NCI-H510A treated with DMSO at 0.1 percent for 48 hours (cell line): ENCODE results near the gene CCDC116.
"Not testable (repeated sequence)": the region's sequence is repeated elsewhere in the genome, so short reads cannot be mapped to it uniquely, and the experiment has no call there.

Experiments
- DNase-seq: peaks from one replicate; lab custom pipeline; 2025; lab: John Stamatoyannopoulos, UW

CCDC116 gene

DNA sequence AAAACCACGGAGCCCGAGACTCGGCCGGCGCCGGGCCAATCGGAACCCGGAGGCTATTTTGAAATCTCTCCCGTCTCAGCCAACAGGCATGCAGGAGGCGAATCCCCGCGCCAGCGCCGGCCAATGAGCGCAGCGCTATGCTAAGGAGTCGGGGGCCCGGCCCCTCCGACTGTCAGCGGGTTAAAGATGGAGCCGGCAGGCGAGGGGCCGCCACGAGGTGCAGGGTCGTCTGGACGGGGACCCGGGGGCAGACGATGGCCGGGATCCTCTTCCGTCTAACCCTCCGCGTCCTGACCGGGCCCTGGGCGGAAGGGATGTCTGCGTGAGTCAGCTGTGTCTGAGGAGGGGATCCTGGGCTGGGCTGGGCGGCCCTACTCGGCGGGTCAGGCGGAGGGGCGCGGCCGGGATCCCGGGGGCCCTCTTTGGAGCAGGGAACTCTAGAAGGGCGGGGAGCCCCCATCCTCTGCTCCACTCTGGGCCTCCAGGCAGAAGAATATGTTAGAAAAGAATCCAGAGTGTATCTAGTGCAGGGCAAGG, 19.5 kb downstream of the CCDC116 start:
- peak; percentile 72 for DNase-seq

DNA sequence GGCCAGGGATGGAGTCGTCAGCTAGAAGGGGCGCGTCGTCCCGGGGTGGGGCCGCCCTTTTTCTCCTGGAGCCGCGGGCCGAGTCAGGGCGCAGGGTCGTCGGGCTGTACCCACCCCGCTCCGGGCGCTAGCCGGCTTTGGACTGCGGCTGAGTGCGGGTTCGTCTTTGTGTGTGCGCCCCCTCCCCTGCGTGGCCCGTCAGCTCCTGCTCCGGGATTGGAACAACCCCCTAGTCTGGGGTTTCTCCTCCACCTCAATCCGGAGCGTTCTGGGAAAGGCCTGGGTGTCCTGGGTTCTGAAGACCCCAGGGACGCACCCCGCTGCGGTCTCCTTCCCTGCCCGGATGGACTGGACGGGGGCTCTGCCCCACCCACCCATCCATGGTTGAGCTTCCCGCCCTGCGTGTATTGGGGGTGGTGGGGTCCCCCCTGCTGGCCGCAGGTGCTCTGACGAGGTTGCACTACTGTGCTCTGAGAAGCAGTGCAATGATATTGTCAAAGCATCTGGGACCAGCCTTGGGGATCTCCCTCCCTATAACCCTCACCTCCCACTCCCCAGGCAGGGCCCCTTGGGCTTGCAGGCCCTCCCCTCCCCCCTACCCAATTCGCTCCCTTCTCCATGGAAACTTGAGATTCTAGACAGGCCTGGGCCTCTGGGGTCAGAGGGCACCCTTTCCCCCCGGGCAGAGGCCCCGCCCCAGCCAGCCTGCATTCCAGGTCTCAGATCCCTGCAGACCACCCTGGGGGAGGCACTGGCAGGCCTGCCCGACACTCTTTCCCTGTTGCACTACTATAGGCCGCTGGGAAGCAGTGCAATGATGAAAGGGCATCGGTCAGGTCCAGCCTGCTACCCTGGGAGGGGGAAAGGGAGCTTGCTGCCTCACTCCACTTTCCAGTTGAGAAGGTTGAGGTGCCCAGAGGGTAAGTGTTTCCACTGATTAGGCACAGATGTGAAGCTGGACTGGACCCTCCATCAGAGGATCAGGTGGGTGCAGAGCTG, 20.3 kb downstream of the CCDC116 start:
- DNase-seq: no peak

DNA sequence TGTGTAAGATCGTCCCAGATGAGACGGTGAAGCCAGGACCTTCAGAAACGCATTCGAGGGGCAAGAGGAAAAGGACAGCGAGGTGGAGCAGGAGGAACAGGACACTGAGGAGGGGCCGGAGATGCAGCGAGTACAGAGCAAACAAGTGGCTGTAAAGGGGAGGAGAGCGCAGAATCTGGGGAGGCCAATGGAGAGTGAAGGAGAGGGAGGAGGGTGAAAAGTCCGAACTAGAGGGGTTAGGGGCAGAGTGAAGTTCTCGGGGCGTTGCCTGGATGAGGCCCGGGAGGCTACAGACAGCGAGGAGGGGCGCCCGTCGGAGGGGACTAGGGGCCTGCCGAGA, 24.4 kb downstream of the CCDC116 start:
- no peak for DNase-seq

DNA sequence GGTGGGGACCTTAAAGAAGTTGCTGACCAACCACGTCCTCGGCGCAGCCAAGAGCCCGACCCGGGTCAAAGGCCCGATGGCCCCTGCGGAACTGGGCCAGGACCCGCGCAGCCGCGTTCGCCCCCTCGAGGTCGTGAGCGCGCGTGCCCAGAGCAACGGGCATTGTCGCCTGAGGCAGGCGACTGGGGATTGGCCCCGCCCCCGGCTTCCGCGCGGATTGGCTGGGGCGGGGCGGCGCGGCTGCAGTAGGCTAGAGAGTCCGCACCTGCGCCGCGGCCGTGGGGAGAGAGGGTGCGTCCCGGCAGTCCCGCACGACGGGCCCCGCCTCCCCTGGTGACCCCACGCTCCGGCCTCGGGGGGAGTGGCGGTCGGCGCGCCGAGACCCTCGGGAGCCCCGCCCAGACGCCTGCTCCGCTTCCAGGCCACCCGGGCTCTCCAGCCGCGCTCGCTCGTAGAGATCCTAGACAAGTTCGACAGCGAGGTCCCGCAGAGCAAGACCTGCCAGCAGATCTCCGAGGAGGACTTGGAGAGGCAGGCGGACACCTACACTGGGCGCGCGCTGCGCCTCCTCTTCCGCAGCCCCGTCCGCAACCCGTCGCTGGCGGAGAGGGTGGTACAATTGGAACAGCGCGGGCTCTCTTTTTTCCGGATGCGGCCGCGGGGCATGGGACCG, 24.9 kb downstream of the CCDC116 start:
- DNase-seq: peak; percentile 75

DNA sequence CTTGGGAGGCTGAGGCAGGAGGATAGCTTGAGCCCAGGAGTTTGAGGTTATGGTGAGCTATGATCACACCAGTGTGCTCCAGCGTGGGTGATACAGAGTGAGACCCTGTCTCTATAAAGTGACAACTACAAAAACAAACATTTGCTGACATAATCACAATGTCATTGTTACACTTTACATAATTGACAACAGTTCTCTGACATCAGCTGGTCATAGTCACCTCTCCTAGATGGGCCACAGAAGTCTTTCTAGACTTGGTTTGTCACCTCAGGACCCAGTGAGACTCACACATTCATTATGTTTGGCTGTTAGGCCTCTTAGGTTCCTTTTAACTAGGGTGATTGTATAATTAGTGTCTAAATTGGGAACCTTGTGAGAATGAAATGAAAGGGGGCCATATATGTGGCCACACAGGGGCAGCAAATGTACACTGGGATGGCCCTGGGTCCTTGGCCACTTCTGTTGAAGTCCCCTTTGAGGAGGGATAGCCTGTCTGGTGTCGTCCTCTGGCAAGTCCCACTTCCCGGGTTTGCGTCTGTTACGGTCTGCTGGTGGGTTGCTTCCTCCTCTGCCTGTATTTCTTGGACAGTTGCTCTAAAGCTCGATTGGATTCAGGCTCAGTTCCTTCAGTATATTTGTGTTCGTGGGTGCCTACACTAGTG, 27.4 kb downstream of the CCDC116 start:
- DNase-seq: no peak

DNA sequence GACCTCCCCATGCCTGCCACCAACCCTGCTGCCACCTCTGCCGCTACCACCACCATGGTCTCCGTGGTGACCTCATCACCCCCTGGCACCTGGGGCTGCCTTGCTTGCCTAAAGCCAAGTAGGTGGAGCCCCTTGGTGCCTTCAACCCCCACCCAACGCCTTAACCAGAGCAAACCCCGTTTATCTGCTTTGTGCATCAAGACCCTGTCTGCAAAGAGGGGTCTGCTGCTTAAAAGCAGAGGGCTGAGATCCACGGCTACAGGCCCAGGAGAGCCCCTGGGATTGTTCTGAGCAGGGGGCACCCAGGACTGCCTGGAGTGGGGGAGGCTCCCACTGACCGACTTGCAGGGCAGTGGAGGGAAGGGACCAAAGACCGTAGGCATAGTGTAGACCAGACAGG, 28.3 kb downstream of the CCDC116 start:
- DNase-seq: no peak

DNA sequence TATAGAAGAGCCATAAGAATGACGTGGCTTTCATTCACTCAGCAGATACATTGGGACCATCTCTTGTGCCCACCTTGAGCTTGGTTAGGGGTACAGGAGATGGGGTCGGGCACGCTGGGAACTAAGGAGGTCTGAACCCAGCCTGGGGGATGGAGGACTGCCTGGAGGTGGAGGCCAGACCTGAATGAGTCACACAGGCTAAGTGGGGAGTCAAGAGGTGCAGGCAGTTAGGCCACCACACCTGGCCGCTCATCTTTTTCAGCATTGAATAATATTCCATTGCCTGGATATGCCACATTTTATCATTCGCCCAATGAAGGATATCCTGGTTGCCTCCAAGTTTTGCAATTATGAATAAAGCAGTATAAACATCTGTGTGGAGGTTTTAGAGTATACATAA, 29.4 kb downstream of the CCDC116 start:
- DNase-seq: no peak

DNA sequence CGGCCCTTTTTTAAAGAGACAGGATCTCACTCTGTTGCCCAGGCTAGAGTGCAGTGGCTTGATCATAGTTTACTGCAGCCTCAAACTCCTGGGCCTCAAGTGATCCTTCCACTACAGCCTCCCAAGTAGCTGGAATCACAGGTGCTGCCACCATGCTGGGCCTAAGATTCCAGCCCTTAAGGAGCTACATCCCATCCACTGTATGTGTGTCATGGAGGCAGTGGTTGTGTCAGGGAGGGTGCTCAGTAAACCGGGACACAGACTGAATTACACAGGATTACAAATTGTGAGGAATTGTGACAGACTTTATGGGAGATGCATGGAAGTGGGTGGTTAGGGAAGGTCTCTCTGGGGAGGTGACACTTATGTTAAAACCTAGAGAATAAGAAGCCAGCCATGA, 31.2 kb downstream of the CCDC116 start:
- DNase-seq: no peak

DNA sequence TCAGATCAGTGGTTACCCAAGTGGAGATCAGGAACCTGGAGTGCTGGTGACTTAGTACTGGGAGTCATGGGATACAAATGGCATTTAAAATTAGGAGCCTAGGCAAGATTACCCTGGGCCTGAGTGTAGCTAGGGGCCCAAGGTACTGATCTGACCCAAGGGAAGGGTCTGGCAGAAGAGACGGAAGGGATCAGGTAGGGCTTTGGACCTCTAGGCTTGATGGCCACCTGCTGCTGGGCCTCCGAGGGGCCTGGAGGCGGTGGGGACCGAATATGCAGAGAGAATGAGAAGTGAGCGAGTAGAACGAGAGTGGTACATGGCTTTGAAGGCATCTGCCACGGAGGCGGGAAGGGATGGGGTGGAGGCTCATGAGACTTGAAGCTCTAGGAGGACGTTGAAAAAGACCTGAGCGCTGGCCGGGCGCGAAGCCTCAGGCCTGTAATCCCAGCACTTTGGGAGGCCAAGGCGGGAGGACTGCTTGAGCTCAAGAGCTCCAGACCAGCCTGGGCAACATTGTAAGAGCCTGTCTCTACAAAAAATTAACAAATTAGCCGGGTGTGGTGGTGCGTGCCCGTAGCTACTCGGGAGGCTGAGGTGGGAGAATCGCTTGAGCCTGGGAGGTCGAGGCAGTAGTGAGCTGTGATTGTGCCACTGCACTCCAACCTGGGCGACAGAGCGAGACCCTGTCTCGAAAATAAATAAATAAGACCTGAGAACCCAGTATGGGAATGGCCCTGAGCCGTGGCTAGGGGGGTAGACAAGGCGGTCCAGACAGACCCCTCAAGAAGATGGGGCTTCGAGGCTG, 32.7 kb downstream of the CCDC116 start:
- no peak for DNase-seq

DNA sequence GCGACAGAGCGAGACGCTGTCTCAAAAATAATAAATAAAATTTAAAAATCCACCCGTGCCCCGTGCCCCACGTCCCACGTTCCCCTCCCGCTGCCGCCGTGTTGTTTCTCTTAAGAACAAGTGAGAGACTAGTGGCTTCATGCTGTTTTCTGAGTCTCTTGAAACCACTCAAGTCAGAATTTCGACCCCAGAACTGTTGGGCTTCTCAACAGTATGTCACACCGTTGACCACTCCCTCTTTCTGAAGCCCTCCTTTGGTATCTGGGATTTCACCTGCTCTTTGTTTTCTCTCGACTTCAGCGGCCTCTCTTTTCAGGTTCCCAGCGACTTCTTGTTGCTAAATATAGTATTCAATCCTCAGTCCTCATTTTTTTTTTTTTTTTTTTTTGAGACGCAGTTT, 34.2 kb downstream of the CCDC116 start:
- DNase-seq: peak; percentile 8

DNA sequence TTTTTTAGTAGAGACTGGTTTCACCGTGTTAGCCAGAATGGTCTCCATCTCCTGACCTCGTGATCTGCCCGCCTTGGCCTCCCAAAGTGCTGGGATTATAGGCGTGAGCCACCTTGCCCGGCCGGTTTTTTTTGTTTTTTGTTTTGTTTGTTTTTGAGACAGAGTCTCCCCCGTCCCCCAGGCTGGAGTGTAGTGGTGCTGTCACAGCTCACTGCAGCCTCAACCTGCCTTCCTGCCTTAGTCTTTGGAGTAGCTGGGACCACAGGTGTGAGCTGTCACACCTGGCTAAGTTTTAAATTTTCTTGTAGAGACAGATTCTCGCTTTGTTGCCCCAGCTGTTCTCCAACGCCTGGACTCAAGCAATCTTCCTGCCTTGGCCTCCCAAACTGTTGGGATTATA, 36.5 kb downstream of the CCDC116 start:
- DNase-seq: peak; percentile 59

DNA sequence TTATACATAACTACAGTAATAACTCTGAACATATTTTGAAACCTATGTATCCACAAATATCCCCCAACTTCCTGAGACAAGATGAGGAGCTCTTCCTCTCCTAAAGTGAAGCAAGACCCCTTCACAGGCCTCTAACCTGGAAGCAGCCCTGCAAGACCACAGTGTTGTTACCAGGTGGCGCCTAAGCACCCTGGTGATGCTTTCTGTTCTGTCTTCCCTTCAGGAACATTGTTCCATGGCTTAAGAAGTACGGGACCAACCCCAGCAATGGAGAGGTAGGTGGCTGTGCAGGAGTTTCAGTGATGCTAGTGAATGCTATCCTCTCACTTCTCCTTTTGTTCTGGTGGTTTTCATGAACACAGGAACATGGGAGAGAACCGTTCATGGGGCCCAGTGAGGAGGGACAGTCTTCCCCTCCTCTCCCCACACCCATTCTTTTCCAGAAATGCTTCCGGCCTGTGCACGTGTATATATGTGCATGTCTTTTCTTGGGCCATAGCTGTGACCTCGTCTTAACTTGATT, 39.6 kb downstream of the CCDC116 start:
- no peak for DNase-seq

DNA sequence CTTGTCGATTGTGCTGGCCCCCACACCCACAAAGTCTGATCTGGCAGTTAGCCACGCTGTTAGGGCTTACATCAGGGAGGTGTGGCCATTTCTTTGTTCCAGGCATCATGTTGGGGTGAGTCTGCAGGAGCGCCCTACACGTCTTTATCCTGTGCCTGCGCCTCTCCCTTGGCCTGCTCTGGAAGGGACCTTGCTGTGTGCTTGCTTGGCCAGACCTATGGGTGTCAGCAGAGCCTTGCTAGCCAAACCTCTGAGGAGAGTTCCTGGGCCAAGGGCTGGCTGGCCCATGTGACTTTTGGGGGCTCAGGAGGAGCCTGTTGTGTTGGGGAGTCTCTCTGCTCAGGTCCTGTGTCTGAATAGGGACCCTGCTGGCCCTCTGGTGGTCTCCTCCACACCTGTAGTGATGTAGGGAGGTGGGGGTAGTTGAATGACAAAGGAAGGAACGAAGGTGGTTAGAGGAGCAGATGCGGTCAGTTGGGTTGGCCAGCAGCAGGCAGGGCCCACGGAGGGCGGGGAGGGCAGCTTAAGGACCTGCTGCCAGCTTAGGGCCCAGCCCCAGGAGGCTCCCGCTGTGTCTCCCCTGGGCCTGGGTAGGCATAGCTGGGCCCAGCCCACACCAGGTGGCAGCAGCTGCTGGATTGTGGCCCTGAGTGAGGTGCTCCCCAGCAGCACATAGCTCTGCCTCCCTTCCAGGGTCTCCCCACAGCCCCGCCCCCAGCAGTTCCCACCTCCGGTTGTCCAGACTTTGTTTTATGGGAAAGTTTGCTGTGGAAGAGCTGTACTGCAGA, 41.2 kb downstream of the CCDC116 start:
- no peak for DNase-seq

DNA sequence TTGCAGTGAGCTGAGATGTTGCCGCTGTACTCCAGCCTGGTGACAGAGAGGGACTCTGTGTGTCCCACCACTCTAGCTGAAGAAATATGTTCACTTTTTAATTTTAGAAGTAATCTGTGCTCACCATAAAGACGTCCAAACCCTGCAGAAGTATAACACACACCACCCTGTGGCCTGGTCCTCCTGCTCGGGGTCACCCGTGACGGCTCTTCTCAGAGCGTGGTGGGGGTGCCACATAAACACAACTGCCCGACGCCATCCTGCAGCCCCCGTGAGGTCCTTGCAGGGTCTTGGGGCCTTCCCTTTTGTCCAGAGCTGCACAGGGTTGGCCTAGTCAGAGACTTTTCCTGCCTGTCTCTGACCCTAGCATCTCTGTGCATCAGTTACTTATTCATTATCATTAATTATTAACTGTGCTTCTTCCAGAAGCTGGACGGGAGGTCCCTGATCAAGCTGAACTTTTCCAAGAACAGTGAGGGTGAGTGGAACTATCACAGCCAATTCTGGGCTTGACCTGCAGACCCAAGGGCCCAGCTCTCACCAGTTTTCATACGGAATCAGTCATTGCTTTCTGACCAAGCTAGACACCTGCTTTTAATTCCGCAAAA, 42.2 kb downstream of the CCDC116 start:
- DNase-seq: no peak

DNA sequence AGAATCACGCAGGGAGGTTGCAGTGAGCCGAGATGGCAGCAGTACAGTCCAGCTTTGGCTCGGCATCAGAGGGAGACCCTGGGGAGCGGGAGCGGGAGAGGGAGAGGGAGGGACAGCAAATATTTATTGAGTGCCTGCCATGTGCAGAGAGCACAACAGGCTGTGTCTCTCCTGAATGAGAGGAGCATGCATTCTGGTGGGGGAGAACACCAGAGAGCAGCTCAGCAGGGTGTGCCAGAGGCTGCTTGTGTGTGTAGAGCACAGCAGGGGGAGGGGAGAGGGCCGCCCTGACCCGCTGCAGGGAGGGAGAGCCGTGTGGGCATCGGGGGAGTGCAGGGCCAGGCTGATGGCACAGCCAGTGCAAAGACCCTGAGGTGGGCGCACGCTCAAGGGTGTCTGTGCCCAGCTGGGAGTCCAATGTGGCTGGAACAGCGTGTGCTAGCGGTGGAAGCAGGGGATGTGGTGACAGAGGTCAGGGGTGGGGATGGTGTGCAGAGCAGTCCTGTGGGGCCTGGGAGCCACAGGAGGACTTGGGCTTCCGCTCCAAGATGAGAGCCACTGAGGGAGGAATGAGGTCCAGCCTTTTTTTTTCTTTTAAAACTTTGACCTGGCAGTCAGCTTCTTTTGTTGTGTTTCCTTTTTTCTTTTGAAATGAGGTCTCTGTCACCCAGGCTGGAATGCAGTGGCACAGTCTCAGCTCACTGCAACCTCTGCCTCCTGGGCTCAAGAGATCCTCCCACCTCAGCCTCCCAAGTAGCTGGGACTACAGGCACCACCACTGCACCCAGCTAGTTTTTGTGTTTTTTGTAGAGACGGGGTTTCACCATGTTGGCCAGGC, 45.3 kb downstream of the CCDC116 start:
- peak; percentile 43 for DNase-seq

DNA sequence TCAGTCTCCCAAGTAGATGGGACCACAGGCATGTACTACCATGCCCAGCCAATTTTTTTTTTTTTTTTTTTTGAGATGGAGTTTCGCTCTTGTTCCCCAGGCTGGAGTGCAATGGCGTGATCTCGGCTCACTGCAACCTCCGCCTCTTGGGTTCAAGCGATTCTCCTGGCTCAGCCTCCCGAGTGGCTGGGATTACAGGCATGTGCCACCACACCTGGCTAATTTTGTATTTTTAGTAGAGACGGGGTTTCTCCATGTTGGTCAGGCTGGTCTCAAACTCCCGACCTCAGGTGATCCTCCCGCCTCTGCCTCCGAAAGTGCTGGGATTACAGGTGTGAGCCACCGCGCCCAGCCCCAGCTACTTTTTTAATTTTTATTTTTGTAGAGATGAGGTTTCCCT, 46.3 kb downstream of the CCDC116 start:
- not testable (repeated sequence) for DNase-seq

DNA sequence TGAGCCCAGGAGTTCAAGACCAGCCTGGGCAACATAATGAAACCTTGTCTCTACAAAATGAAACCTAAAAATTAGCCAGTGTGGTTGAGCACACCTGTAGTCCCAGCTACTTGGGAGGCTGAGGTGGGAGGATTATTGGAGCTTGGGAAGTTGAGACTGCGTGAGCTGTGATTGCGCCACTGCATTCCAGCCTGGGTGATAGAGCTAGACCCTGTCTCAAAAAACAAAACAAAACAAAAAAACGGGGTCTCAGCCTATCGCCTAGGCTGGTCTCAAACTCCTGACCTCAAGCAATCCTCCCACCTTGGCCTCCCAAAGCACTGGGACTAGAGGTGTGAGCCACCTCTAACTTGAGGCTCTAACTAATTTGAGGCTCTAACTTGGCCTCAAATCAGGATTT, 46.8 kb downstream of the CCDC116 start:
- no peak for DNase-seq

DNA sequence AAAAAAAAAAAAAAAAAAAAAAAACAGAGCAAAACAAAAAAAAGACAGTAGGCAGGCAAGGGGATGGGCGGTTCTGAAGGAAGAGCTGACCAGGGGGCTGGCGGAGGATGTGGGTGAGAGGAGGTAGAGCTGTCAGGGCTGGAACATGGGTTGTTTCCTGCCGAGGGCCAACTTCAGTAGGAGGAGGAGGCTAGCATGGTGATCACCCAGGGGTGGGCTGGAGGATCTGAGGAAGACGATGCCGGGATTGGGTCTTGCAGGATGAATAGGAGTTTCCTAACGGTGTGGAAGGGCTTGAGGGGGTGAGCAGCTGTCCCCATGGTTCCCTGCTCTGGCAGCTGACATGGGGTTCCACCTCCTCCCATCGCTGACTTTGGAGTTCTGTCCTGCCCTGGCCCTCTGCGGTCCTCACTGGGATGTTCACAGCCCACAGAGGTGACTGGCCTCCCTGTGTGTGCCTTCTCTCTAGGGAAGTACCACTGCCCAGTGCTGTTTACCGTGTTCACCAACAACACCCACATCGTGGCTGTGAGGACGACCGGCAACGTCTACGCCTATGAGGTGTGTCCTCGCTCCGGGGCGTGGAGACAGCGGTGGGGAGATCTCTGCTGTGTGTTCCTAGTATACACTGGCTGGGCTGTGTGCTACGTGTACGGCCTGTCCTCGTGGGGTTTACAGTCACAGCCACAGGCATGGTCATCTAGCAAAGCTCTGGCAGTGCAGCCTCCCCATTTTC, 48.4 kb downstream of the CCDC116 start:
- no peak for DNase-seq
